SKM-1 (cell line): ENCODE measurements around the gene TCHHL1.
A peak's percentile ranks its signal among the peaks of the same experiment; 100 is the strongest.

Experiments
- DNase-seq: peaks from one replicate; lab custom pipeline; 2025; ENCODE audit not compliant: unreplicated experiment; lab: John Stamatoyannopoulos, UW

The TCHHL1 gene

DNA sequence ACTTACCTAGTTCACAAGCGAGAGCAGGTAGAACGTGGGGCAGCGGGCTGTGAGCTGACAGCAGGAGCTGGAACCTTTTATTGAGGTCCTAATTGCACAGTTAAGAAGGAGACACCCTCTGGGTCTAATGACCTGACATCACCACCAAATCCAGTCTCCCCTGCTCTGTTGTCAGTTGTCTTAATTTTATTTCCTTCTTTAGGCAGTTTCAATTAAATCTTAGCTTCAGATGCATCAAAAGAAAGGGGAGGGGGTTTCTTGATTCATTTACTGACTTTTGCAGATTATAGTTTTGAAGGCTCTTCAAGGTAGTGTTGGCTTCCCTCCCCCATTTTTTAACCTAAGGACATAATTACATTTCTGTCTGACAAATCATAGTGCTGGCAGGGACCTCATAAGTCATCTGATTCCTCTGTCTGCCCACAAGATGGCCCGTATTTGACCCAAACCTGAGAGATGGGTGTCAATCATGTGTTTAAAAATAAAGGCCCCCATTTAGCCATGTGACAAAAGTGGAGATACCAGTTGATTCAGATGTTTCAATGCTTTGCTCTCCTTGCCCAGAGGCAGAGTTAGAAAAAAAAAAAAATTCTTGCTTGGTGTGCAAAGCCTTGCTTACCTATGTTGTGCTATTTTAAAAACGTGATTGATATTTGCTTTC is at the start of gene TCHHL1:
Gene TCHHL1 (minus strand): TSS at position 51 of the 661 bp plus-strand sequence. CDS start 921 bp downstream, outside the sequence.
- DNase-seq = no peak

DNA sequence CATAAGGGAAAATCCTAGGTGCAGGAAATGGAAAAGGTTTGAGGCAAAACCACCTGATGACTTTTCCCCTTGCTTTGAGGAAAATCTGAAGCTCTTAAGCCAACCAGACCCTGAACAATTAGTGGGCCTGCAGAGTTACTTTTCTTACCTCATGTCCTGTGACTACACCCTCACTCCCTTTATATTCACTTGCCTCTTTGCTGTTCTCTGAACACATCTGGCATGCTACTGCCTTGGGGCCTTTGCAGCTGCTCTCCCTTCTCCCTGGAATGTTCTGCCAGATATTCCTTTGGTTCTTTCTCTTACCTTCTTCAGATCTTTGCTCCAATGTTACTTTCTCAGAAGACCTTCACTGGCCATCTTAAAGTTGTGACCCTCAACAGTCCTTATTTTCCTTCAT is 48.4 kb upstream of the TCHHL1 start:
- DNase-seq = no peak

DNA sequence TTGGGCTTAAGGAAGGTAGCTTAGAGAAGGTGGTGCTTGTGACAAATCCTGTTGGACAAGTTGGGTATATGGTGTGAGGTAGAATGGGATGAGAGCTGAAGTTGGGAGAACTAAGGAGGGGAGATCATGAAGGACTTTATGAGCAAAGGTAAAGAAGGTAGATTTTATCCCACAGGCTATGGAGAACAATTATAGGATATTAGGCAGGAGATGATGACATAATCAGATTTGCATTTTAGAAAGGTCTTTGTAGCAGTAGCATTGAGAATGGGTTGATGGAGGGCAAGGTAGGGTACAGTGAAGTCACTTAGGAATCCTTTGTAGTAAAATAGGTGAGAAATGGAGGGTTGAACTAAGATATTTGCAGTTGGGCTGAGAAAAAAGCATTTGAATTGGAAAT is 41.3 kb upstream of the TCHHL1 start:
- no peak for DNase-seq

DNA sequence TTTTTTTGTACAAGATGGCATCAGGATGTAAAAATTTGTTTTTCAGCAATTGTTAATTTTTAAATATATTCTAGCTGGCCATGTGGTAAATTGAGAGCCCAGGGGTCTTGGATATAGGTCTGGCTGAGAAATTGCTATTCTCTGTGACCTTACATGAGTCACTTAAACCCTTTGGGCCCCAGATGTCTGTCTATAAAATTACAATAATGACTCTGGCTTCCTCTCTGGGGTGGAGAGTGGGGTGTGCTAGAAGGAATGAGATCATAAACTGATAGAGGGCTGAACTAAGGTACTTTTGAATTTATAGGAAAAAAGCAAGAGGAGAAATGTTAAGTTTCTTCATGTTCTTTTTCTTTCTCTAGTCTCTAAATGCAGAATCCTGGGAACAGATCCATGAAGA is 38.8 kb upstream of the TCHHL1 start:
- no peak for DNase-seq

DNA sequence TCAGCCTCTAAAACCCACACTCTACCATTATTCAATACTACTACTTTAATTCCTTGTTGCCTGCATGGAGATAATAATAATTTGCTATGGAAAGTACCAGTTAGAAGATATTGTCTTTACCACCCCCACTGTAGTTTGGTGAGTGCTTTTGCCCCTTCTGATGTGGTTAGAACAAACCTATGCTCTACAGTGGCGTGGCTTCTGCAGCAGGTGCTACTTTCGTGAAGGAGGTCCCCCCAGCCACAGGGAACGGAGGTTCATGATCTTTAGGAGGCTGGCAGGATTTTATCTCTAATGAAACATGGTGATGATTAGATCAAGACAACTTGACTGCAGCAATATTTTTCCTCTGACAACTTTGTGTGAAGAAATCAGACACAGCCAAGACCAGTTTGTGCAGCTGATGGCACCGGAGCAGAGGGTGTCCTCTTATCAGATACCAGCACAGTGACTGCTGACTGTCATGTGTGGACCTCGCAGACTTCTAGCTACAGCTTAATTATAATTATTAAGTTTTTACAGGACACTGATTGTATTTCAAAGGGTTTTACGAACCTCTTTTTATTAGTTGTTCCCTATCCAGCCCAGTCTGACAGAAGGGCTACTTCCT is 37.1 kb upstream of the TCHHL1 start:
- no peak for DNase-seq

DNA sequence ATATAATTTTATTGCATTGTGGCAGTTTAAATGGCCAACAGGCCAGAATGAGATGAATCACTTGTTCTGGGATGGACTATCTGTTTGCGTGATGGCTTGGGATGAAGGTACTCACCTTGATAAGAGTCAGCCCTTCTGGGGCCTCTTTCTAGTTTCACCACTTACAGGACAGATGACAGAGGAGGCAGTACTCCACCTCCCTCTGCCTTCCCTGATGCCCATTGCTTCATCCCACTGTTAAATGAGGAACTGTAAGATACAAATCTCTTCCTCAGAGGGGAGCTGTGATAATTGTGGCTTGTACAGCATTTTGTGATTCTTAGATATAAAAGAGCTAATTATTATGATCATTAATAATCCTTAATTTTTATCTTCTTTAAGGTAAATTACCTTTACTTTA is 30.1 kb upstream of the TCHHL1 start:
- DNase-seq = peak; percentile 15

DNA sequence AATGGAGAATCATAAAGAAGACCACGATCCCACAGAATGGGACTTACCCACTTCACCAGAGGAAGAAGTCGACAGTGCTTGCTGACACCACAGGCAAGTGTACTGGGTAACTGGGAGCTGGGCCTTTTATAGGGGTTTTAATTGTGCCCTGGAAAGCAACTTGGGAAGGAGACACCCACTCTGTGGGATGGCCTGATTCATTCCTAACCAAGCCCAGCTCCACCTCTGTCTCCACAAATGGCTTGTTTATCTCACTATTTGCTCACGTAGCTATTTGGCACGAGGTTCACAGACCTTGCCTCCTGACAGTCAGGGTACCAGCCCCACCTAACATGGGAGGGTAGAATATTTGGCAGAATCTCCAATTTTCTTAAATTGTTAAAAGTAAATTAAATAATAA is 26.5 kb upstream of the TCHHL1 start, which contains the start of gene TCHH:
Gene TCHH (minus strand): TSS at position 101 of the 400 bp plus-strand sequence. CDS start 1,364 bp downstream, outside the sequence.
- DNase-seq = no peak

DNA sequence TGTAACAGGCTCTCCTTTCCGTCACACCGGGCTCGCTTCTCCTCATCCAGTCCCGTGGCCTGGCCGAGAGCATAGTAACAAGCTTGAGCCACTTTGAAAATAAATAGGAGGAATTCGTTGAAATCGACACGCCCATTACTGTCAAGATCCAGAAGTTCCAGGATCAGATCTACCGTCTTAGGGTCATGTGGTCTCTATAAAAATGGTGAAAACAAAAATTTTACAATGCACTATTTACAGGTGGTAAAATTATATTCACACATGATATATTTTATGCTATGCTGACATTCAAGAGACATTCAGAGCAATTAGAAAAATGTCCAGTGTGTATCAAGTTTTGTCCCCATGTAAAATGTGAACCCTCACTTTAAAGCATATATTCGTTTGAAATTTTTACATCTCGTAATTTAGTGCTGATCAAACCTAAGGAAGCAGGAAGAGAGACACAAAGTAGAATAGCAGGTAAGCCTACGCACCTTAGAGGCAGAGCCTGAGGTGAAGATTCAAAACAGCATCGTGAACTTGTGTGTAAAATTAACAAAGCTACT is 24.1 kb upstream of the TCHHL1 start:
- DNase-seq = no peak

DNA sequence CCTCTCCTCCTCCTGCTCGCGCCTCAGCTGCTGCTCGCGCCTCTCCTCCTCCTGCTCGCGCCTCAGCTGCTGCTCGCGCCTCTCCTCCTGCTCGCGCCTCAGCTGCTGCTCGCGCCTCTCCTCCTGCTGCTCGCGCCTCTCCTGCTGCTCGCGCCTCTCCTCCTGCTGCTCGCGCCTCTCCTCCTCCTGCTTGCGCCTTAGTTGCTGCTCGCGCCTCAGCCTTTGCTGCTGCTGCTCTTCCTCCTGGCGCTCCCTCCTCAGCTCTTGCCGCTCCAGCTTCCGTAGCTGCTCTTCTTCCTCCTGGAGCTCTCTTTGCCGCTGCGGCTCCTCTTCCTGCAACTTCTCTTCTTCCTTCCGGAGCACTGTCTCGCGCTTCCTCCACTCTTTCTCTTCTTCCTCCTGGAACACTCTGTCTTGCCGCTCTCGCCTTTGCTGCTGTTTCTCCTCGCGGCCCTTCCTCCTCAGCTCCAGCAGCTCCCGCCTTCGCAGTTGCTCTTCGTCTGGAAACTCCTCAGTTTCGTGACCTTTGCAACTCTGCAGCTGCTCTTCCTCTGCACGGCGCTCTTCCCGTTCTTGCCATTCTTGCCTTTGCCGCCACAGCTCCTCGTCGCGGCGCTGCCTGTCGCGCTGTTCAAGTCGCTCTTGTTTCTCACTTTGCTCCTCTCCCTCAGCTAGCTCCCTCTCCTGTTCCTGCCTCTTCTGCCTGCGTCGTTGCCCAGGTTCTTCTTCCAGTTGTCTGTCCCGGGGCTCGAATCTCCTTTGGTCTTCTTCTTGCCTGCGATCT is 23.4 kb upstream of the TCHHL1 start:
- DNase-seq = no peak

DNA sequence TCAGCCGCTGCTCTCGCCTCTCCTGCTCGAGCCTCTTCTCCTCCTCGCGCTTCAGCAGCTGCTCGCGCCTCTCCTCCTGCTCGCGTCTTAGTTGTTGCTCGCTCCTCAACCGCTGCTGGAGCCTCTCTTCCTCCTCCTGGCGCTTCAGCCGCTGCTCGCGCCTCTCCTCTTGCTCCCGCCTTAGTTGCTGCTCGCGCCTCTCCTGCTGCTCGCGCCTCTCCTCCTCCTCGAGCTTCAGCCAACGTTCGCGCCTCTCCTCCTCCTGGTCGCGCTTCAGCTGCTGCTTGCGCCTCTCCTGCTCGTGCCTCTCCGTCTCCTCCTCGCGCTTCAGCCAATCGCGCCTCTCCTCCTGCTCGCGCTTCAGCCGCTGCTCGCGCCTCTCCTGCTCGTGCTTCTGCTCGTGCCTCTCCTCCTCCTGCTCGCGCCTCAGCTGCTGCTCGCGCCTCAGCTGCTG is 22.7 kb upstream of the TCHHL1 start:
- DNase-seq = peak; percentile 13

DNA sequence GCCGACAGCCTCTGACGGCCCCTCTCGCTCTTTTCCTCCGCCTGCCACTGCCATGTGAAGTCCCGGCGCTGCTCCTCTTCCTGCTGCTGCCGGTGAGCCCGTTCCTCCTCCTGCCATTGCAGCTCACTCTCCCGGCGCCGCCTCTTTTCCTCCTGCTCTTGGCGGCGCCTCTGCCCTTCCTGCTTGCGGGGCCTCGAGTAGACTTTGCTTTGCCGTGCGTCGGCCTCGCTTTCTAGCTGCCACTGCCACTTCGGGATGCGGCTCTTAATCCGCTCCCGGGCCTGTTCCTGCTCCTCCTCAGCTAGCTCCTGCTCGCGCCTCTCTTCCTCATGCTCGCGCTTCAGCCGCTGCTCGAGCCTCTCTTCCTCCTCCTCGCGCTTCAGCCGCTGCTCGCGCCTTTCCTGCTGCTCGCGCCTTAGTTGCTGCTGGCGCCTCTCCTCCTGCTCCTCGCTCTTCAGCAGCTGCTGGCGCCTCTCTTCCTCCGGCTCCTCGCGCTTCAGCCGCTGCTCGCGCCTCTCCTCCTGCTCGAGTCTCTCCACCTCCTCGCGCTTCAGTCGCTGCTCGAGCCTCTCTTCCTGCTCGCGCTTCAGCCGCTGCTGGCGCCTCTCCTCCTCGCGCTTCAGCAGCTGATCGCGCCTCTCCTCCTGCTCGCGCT is 22.1 kb upstream of the TCHHL1 start:
- DNase-seq = no peak

DNA sequence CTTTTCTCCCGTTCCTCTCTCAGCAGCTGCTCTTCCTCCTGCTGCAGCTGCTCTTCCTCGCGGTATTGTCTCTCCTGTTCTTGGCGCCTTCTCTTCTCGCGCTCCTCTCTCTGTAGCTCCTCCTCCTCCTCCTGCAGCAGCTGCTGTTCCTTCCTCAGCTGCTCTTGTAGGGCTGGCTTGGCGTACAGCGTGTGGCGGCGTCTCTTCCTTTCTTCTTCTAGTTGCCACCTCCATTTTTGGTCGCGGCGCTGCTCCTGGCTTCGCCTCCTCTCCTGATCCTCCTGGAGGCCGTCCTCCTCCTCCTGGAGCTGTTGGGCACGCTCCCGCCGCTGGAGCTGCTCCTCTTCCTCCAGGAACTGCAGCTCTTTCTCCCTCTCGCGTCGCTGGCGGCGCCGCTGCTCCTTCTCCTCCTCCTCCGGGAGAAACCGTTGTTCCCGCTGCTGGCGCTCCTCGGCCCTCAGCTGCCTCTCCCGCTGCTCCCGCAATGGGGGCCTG is 21.5 kb upstream of the TCHHL1 start:
- peak; percentile 23 for DNase-seq

DNA sequence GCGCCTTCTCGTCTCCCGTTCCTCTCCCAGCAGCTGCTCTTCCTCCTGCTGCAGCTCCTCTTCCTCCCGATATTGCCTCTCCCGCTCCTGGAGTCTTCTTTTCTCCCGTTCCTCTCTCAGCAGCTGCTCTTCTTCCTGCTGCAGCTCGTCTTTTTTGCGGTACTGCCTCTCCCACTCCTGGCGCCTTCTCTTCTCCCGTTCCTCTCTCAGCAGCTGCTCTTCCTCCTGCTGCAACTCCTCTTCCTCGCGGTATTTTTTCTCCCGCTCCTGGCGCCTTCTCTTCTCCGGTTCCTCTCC is 21.1 kb upstream of the TCHHL1 start:
- no peak for DNase-seq

DNA sequence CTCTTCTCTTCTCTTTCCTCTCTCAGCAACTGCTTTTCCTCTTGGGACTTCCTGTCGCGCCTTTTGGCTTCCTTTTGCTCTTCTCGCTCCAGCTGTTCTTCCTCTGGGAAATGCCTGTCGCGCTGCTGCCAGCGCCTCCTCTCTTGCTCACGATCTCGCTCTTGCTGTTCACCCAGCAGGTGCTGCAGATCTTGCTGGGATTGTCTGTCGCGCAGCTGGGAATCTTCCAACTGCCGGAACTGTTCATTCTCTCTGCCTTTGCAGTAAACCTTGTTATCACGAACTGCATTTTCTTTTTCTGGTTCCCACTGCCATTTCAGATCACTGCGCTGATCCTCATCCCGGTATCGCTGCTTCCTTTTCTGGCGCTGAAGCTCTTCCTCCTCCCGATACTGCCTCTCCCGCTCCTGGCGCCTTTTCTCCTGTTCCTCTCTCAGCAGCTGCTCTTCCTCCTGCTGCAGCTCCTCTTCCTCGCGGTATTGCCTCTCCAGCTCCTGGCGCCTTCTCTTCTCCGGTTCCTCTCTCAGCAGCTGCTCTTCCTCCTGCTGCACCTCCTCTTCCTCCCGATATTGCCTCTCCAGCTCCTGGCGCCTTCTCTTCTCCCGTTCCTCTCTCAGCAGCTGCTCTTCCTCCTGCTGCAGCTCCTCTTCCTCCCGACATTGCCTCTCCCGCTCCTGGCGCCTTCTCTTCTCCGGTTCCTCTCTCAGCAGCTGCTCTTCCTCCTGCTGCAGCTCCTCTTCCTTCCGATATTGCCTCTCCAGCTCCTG is 20.6 kb upstream of the TCHHL1 start:
- DNase-seq = no peak

DNA sequence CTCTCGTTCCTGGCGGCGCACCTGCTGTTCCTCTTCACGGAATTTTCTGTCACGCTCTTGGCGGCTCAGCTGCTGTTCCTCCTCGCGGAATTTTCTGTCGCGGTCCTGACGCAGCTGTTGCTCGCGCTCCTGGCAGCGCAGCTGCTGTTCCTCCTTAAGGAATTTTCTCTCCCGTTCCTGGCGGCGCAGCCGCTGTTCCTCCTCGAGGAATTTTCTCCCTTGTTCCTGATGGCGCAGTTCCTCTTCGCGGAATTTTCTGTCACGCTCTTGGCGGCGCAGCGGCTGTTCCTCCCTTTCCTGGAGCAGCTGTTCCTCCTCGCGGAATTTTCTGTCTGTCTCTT is 20.0 kb upstream of the TCHHL1 start:
- DNase-seq = no peak

DNA sequence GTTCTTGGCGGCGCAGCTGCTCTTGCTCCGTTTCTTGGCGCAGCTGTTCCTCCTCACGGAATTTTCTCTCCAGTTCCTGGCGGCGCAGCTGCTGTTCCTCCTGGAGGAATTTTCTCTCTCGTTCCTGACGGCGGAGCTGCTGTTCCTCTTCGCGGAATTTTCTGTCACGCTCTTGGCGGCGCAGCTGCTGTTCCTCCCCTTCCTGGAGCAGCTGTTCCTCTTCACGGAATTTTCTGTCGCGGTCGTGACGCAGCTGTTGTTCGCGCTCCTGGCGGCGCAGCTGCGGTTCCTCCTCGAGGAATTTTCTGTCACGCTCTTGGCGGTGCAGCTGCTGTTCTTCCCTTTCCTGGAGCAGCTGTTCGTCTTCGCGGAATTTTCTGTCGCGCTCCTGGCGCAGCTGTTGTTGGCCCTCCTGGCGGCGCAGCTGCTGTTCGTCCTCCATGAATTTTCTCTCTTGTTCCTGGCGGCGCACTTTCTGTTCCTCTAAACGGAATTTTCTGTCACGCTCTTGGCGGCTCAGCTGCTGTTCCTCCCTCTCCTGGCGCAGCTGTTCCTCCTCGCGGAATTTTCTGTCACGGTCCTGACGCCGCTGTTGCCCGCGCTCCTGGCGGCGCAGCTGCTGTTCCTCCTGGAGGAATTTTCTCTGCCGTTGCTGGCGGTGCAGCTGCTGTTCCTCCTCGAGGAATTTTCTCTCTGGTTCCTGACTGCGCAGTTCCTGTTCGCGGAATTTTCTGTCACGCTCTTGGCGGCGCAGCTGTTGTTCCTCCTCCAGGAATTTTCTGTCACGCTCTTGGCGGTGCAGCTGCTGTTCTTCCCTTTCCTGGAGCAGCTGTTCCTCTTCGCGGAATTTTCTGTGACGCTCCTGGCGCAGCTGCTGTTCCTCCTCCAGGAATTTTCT is 19.4 kb upstream of the TCHHL1 start:
- no peak for DNase-seq

DNA sequence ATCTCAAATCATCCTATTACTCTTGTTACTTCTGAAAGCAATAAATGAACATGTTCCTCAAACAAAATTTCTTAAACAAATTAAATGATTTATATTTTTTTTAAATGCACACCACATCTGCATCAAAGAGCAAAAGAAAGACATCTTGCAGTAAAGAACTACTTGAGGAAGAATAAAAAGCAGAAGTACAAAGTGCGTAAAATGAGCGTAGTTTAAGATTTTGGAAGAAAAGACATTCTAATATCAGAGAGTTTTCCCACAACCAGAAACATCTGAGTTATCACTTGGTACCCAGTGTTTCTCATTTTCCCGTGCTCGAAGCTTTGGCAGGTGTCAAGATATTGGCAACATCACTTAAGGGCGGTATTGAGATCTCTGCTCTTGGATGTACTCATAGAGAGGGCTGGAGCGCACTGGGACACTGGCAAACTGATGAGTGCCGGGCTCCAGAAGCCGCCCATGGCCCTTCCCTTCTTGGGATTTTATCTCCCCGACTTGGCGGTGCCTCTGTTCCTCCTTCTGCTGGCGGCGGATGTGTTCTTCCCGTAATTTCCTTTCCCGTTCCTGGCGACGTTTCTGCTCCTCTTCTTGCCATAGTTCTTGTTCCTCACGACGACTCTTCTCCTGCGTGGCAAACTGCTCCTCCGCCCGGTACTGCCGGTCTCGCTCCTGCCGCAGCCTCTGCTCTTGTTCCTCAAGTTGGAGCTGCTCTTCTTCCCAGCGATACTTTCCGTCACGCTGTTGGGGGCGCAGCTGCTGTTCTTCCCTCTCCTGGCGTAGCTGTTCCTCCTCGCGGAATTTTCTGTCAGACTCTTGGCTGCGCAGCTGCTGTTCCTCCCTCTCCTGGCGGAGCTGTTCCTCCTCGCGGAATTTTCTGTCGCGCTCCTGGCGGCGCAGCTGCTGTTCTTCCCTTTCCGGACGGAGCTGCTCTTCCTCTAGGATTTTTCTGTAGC is 18.4 kb upstream of the TCHHL1 start:
- DNase-seq = no peak

DNA sequence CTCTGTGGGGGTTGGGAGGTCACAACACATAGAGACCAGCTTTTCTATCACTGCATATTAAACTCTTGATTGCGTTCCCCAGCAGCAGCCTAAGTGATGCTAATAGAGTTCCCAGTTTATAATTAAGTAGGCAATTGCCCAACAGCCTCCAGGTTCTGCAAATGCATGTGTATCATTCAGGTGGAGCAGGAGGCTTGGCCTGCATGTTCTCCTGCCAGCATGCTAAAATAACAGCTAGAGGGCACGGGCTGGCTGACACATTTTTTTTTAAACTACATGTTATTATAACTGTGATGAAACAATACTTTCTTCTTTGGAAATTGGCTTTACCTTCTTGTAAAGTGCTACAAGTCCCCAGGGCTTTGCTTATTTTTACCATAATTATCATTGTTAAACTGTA is 16.0 kb upstream of the TCHHL1 start:
- no peak for DNase-seq
